GM20000 (cell line): ENCODE data around the gene ANKS1B.

Source experiments
- DNase-seq: peaks from one replicate; pipeline ENCODE4 v3.0.0; 2012; ENCODE audit warnings: low spot score
- CTCF ChIP-seq: IDR thresholded peaks from 2 replicates; pipeline ENCODE4 v1.5.1; 2012; ENCODE audit warnings: mild to moderate bottlenecking, control low read depth; ENCODE audit errors: extremely low read depth, missing control alignments

Gene ANKS1B

GRCh38 chr12:99142651-99143050, 842.1 kb downstream of the ANKS1B start:
- no peak for TF ChIP-seq CTCF
- DNase-seq = no peak

- DNase-seq = no peak
- TF ChIP-seq CTCF = no peak
Measured at GRCh38 chr12:99140017-99140720, 844.6 kb downstream of the ANKS1B start.

- no peak for DNase-seq
- no peak for TF ChIP-seq CTCF
Measured at GRCh38 chr12:99138393-99138792, 846.3 kb downstream of the ANKS1B start.

- no peak for TF ChIP-seq CTCF
- DNase-seq = no peak
Measured at GRCh38 chr12:99137124-99137855, 847.4 kb downstream of the ANKS1B start.

GRCh38 chr12:99136516-99136915, 848.2 kb downstream of the ANKS1B start:
- no peak for TF ChIP-seq CTCF
- DNase-seq = no peak

- TF ChIP-seq CTCF = no peak
- DNase-seq = no peak
Measured at GRCh38 chr12:99135376-99135775, 849.4 kb downstream of the ANKS1B start.

- DNase-seq = no peak
- no peak for TF ChIP-seq CTCF
Measured at GRCh38 chr12:99133401-99133800, 851.3 kb downstream of the ANKS1B start.
